ENCODE data around the gene INHA. TPM values are rescaled to one million over a fixed set of nuclear protein-coding genes. Genes with fewer than 3 reads are reported as not detected.
A peak's percentile ranks its signal among the peaks of the same experiment; 100 is the strongest.

The INHA gene
- total RNA-seq, 1 experiment from 2014 or later: 0.80 TPM

DNA sequence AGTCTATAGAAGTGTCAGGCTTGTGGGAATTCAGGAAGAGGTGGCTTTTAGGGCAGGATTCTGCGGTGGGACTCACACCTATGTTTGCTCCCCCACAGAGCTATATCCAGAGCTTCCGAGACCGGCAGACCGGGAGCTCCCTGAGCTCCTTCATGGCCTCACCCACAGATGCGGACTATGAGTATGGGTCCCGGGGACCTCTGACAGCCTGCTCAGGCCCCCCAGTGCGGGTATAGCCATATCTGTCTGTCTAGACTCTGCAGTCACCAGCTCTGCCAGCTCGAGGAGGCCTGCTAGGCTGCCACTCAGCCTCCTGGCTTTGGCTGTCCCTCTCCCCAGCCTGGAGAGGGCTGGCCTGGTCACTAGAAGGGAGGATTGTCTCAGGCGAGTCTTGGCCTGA is 22.5 kb upstream of the INHA start:
- BruUV-seq (replicated peaks): no TSS peak
- peaks cover 25% of the 10 kb centered on the region for H3K27me3 Mint-ChIP-seq (ENCODE audit: unreplicated experiment)
- peaks cover 27% of the 10 kb centered on the region for H3K36me3 Mint-ChIP-seq (ENCODE audit: insufficient read depth, unreplicated experiment)
- H3K27ac Mint-ChIP-seq (ENCODE audit: unreplicated experiment): no peak overlapping the region
- H3K4me3 Mint-ChIP-seq (ENCODE audit: low read depth, unreplicated experiment): no peak overlapping the region
- intact Hi-C loops (cut with micrococcal nuclease; ENCODE audit: unreplicated experiment): no loop called here
- CTCF ChIA-PET: no interaction called here
- peaks cover 6% of the 10 kb centered on the region for H3K4me1 Mint-ChIP-seq (ENCODE audit: low read depth, unreplicated experiment)
- no peaks in the 10 kb centered on the region for H3K9me3 Mint-ChIP-seq (ENCODE audit: low read depth, unreplicated experiment)
- DNase-seq: no peak
- TF ChIP-seq, protein P1, sequence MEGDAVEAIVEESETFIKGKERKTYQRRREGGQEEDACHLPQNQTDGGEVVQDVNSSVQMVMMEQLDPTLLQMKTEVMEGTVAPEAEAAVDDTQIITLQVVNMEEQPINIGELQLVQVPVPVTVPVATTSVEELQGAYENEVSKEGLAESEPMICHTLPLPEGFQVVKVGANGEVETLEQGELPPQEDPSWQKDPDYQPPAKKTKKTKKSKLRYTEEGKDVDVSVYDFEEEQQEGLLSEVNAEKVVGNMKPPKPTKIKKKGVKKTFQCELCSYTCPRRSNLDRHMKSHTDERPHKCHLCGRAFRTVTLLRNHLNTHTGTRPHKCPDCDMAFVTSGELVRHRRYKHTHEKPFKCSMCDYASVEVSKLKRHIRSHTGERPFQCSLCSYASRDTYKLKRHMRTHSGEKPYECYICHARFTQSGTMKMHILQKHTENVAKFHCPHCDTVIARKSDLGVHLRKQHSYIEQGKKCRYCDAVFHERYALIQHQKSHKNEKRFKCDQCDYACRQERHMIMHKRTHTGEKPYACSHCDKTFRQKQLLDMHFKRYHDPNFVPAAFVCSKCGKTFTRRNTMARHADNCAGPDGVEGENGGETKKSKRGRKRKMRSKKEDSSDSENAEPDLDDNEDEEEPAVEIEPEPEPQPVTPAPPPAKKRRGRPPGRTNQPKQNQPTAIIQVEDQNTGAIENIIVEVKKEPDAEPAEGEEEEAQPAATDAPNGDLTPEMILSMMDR (IDR thresholded peaks at IDR 0.05; ENCODE audit: unreplicated experiment): no peak

GRCh38 chr2:219551441-219552381 is 20.4 kb upstream of the INHA start:
- CTCF ChIA-PET: interaction anchor here (0.6 to 1.6 kb wide), 4 partner anchors 8 to 58 kb away, joined by 3 to 8 read pairs (median 3); partner anchors contain the start of genes CHPF, OBSL1 and TMEM198
- Mint-ChIP-seq H3K36me3 (ENCODE audit: insufficient read depth, unreplicated experiment) (peaks cover 27% of the 10 kb centered on the region), H3K4me3 (ENCODE audit: low read depth, unreplicated experiment) (peak overlapping the region; percentile 90), H3K4me1 (ENCODE audit: low read depth, unreplicated experiment) (no peaks in the 10 kb centered on the region), H3K9me3 (ENCODE audit: low read depth, unreplicated experiment) (no peaks in the 10 kb centered on the region), H3K27ac (ENCODE audit: unreplicated experiment) (peak overlapping the region; percentile 67), H3K27me3 (ENCODE audit: unreplicated experiment) (peaks cover 4% of the 10 kb centered on the region)
- no peak for DNase-seq
- BruUV-seq (replicated peaks): no TSS peak
- intact Hi-C loops (cut with micrococcal nuclease; ENCODE audit: unreplicated experiment): no loop called here
- TF ChIP-seq, protein P1 (IDR thresholded peaks at IDR 0.05; ENCODE audit: unreplicated experiment): no peak

GRCh38 chr2:219552382-219553167 is 19.5 kb upstream of the INHA start:
- peak overlapping the region; percentile 67 for H3K27ac Mint-ChIP-seq (ENCODE audit: unreplicated experiment)
- no peaks in the 10 kb centered on the region for H3K4me1 Mint-ChIP-seq (ENCODE audit: low read depth, unreplicated experiment)
- no TSS peak for BruUV-seq (replicated peaks)
- peak; percentile 95 for DNase-seq
- intact Hi-C loops (cut with micrococcal nuclease; ENCODE audit: unreplicated experiment): no loop called here
- CTCF ChIA-PET: interaction anchor here (0.6 to 1.6 kb wide), 4 partner anchors 9 to 57 kb away, joined by 3 to 8 read pairs (median 3); partner anchors contain the start of genes CHPF and TMEM198
- H3K27me3 Mint-ChIP-seq (ENCODE audit: unreplicated experiment): no peaks in the 10 kb centered on the region
- H3K9me3 Mint-ChIP-seq (ENCODE audit: low read depth, unreplicated experiment): no peaks in the 10 kb centered on the region
- H3K4me3 Mint-ChIP-seq (ENCODE audit: low read depth, unreplicated experiment): peak overlapping the region; percentile 90
- TF ChIP-seq, protein P1 (IDR thresholded peaks at IDR 0.05; ENCODE audit: unreplicated experiment): no peak
- H3K36me3 Mint-ChIP-seq (ENCODE audit: insufficient read depth, unreplicated experiment): peaks cover 27% of the 10 kb centered on the region

- intact Hi-C loops (cut with micrococcal nuclease; ENCODE audit: unreplicated experiment): no loop called here
- Mint-ChIP-seq H3K4me3 (ENCODE audit: low read depth, unreplicated experiment) (peak overlapping the region; percentile 90), H3K9me3 (ENCODE audit: low read depth, unreplicated experiment) (no peaks in the 10 kb centered on the region), H3K27ac (ENCODE audit: unreplicated experiment) (no peak overlapping the region), H3K27me3 (ENCODE audit: unreplicated experiment) (no peaks in the 10 kb centered on the region), H3K36me3 (ENCODE audit: insufficient read depth, unreplicated experiment) (peaks cover 27% of the 10 kb centered on the region), H3K4me1 (ENCODE audit: low read depth, unreplicated experiment) (no peaks in the 10 kb centered on the region)
- TF ChIP-seq, protein P1 (IDR thresholded peaks at IDR 0.05; ENCODE audit: unreplicated experiment): no peak
- no TSS peak for BruUV-seq (replicated peaks)
- DNase-seq: no peak
- CTCF ChIA-PET: interaction anchor here (0.6 to 1.6 kb wide), 3 partner anchors 9 to 57 kb away, joined by 3 to 8 read pairs (median 3); partner anchors contain the start of genes CHPF and TMEM198
Measured at GRCh38 chr2:219553168-219553417, 19.0 kb upstream of the INHA start.
